Lower lobe of right lung (tissue), 2 donors: ENCODE results near the gene LRRC8B. TPM values are rescaled to one million over a fixed set of nuclear protein-coding genes. Genes with fewer than 3 reads are reported as not detected.
A peak's percentile ranks its signal among the peaks of the same experiment; 100 is the strongest.
"Not testable (repeated sequence)": the region's sequence is repeated elsewhere in the genome, so short reads cannot be mapped to it uniquely, and the experiment has no call there.

ENCODE experiments used
- ATAC-seq, 2 donors: fragments of 200-7000 bp; cut with Tn5 transposase; one replicate each; pipeline ENCODE4 v1.9.1; 2020 to 2022; ENCODE audit warnings: mild to moderate bottlenecking in 2 of 2, moderate library complexity in 2 of 2
- DNase-seq: peaks from one replicate; pipeline ENCODE4 v3.0.0-alpha.2; 2020
- H3K27ac ChIP-seq: fragments of 200-600 bp; one replicate; pipeline ENCODE4 v1.8.0; 2022
- H3K27me3 ChIP-seq: fragments of 200-600 bp; one replicate; pipeline ENCODE4 v1.8.0; 2022; ENCODE audit warnings: low read depth
- H3K36me3 ChIP-seq: fragments of 200-600 bp; one replicate; pipeline ENCODE4 v1.8.0; 2022; ENCODE audit warnings: mild to moderate bottlenecking
- H3K4me1 ChIP-seq: fragments of 200-600 bp; one replicate; pipeline ENCODE4 v1.8.0; 2022
- H3K4me3 ChIP-seq: fragments of 200-600 bp; one replicate; pipeline ENCODE4 v1.8.0; 2022; ENCODE audit warnings: mild to moderate bottlenecking
- H3K9me3 ChIP-seq: fragments of 200-600 bp; one replicate; pipeline ENCODE4 v1.8.0; 2022
- CTCF ChIP-seq: fragments of 200-600 bp; IDR thresholded peaks from one replicate; pipeline ENCODE4 v1.8.0; 2022; ENCODE audit warnings: antibody characterized with exemption, mild to moderate bottlenecking
- intact Hi-C: fragments of 100-400 bp; cut with DNase I; formaldehyde crosslinking; loops from one replicate; pipeline ENCODE4 v1.11.0; 2022
- total RNA-seq: library from RNA; stranded (reverse); fragmentation: NEBNext Ultra II Directional; extraction: Animal tissue kit (Norgen Biotek cat#: 25700); gene quantifications from one replicate; pipeline ENCODE4 v1.2.1, GENCODE V29; 2021
- donor health status: DM: no; HTN: yes; CAD: no; lungs with severe emphysema.

Gene LRRC8B
- total RNA-seq, 1 donor from 2014 or later, result 16.4 TPM

GRCh38 chr1:89584781-89585180 lies 60.2 kb downstream of the LRRC8B start:
- Histone ChIP-seq H3K27me3 (no peaks in the 10 kb centered on the region), H3K27ac (no peak overlapping the region), H3K36me3 (peaks cover 35% of the 10 kb centered on the region), H3K4me1 (no peaks in the 10 kb centered on the region), H3K9me3 (no peaks in the 10 kb centered on the region), H3K4me3 (no peak overlapping the region)
- intact Hi-C loops, result no loop called here
- no peak for ATAC-seq
- TF ChIP-seq CTCF, result no peak
- no peak for DNase-seq

GRCh38 chr1:89587729-89588161 lies 63.1 kb downstream of the LRRC8B start:
- DNase-seq, result no peak
- no peaks in the 10 kb centered on the region for H3K9me3 ChIP-seq
- intact Hi-C loops, result no loop called here
- ATAC-seq, result no peak
- no peak overlapping the region for H3K27ac ChIP-seq
- TF ChIP-seq CTCF, result no peak
- H3K36me3 ChIP-seq, result peaks cover 24% of the 10 kb centered on the region
- no peaks in the 10 kb centered on the region for H3K4me1 ChIP-seq
- no peak overlapping the region for H3K4me3 ChIP-seq
- no peaks in the 10 kb centered on the region for H3K27me3 ChIP-seq

- Histone ChIP-seq H3K4me3 (no peak overlapping the region), H3K36me3 (peaks cover 16% of the 10 kb centered on the region), H3K27ac (no peak overlapping the region), H3K27me3 (no peaks in the 10 kb centered on the region), H3K4me1 (peaks cover 5% of the 10 kb centered on the region), H3K9me3 (no peaks in the 10 kb centered on the region)
- no peak for TF ChIP-seq CTCF
- ATAC-seq (no peak), DNase-seq (no peak)
- intact Hi-C loops, result no loop called here
Observed at GRCh38 chr1:89588480-89588879, 63.9 kb downstream of the LRRC8B start.

GRCh38 chr1:89589515-89589914 lies 64.9 kb downstream of the LRRC8B start:
- TF ChIP-seq CTCF, result no peak
- H3K27me3 ChIP-seq, result no peaks in the 10 kb centered on the region
- no peak overlapping the region for H3K4me3 ChIP-seq
- no peaks in the 10 kb centered on the region for H3K9me3 ChIP-seq
- intact Hi-C loops, result no loop called here
- H3K36me3 ChIP-seq, result peaks cover 10% of the 10 kb centered on the region
- DNase-seq (no peak), ATAC-seq (no peak)
- no peak overlapping the region for H3K27ac ChIP-seq
- peaks cover 5% of the 10 kb centered on the region for H3K4me1 ChIP-seq

GRCh38 chr1:89590341-89591080 lies 65.9 kb downstream of the LRRC8B start:
- Histone ChIP-seq H3K9me3 (no peaks in the 10 kb centered on the region), H3K27ac (no peak overlapping the region), H3K36me3 (peaks cover under 1% of the 10 kb centered on the region), H3K27me3 (no peaks in the 10 kb centered on the region), H3K4me3 (no peak overlapping the region), H3K4me1 (peaks cover 5% of the 10 kb centered on the region)
- DNase-seq, result no peak
- ATAC-seq, result peak; percentile 38 to 48
- intact Hi-C loops, result no loop called here
- TF ChIP-seq CTCF, result no peak

- H3K27me3 ChIP-seq, DNase-seq, intact Hi-C loops, H3K27ac ChIP-seq, H3K36me3 ChIP-seq, H3K4me1 ChIP-seq, H3K4me3 ChIP-seq, H3K9me3 ChIP-seq: not testable (repeated sequence)
- ATAC-seq, result peak; percentile 66 to 84
Observed at GRCh38 chr1:89592861-89593302, 68.3 kb downstream of the LRRC8B start.
